NCI-H146 treated with DMSO at 0.1 percent for 48 hours (cell line): ENCODE results near the gene MACF1.

Source experiments
- DNase-seq: peaks from one replicate; lab custom pipeline; 2025; ENCODE audit not compliant: unreplicated experiment; lab: John Stamatoyannopoulos, UW

Gene MACF1

GRCh38 chr1:39294531-39294930 is 90.0 kb downstream of the MACF1 start:
- DNase-seq: no peak

GRCh38 chr1:39295901-39296300 is 91.4 kb downstream of the MACF1 start:
- DNase-seq: no peak

- DNase-seq: no peak
Measured at GRCh38 chr1:39297551-39297950, 93.1 kb downstream of the MACF1 start.

- DNase-seq: no peak
Measured at GRCh38 chr1:39301606-39302005, 97.1 kb downstream of the MACF1 start.

- no peak for DNase-seq
Measured at GRCh38 chr1:39305555-39305954, 101.1 kb downstream of the MACF1 start.

- no peak for DNase-seq
Measured at GRCh38 chr1:39310015-39310414, 105.5 kb downstream of the MACF1 start.

GRCh38 chr1:39310691-39311090 is 106.2 kb downstream of the MACF1 start:
- no peak for DNase-seq

- DNase-seq: no peak
Measured at GRCh38 chr1:39317111-39317510, 112.6 kb downstream of the MACF1 start.

- no peak for DNase-seq
Measured at GRCh38 chr1:39317910-39318633, 113.6 kb downstream of the MACF1 start.

GRCh38 chr1:39321979-39322378 is 117.5 kb downstream of the MACF1 start:
- no peak for DNase-seq

GRCh38 chr1:39322431-39322830 is 117.9 kb downstream of the MACF1 start:
- DNase-seq: no peak

- DNase-seq: no peak
Measured at GRCh38 chr1:39324888-39325287, 120.4 kb downstream of the MACF1 start.

- no peak for DNase-seq
Measured at GRCh38 chr1:39326836-39327235, 122.3 kb downstream of the MACF1 start.

- DNase-seq: no peak
Measured at GRCh38 chr1:39328095-39328494, 123.6 kb downstream of the MACF1 start.

GRCh38 chr1:39328586-39329121 is 124.2 kb downstream of the MACF1 start:
- DNase-seq: no peak

- DNase-seq: no peak
Measured at GRCh38 chr1:39331647-39332046, 127.2 kb downstream of the MACF1 start.

GRCh38 chr1:39332291-39332690 is 127.8 kb downstream of the MACF1 start:
- no peak for DNase-seq

GRCh38 chr1:39332828-39333227 is 128.3 kb downstream of the MACF1 start:
- no peak for DNase-seq

GRCh38 chr1:39333296-39333695 is 128.8 kb downstream of the MACF1 start:
- DNase-seq: no peak

- DNase-seq: no peak
Measured at GRCh38 chr1:39335216-39335615, 130.7 kb downstream of the MACF1 start.

- no peak for DNase-seq
Measured at GRCh38 chr1:39337067-39337466, 132.6 kb downstream of the MACF1 start.

- no peak for DNase-seq
Measured at GRCh38 chr1:39342776-39343175, 138.3 kb downstream of the MACF1 start.
